HG02763 (cell line): ENCODE measurements around the gene ARID4B.
"Not testable (repeated sequence)": the region's sequence is repeated elsewhere in the genome, so short reads cannot be mapped to it uniquely, and the experiment has no call there.

ENCODE experiments used
- ATAC-seq: cut with Tn5 transposase; IDR thresholded peaks from one replicate; pipeline ENCODE4 v1.9.1; 2021; ENCODE audit warnings: mild to moderate bottlenecking, moderate library complexity; ENCODE audit not compliant: unreplicated experiment

ARID4B gene

DNA sequence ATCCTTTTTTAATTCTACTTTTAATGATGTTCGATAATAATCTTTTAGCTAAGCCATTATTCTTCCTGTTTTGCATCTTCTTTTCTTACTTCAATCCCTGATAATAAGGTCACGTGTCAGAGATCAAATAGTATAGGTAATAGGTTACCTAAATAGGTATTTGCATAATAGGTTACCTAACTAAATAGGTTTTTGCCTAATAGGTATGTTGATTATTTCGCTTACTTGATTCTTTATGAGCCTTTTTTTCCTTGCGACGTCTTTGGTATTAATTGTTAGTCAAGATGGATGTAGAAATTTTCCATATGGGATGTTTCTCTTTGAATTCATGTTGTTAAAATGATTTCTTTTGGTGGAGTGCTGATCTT lies 2.9 kb upstream of the ARID4B start:
- ATAC-seq = no peak

DNA sequence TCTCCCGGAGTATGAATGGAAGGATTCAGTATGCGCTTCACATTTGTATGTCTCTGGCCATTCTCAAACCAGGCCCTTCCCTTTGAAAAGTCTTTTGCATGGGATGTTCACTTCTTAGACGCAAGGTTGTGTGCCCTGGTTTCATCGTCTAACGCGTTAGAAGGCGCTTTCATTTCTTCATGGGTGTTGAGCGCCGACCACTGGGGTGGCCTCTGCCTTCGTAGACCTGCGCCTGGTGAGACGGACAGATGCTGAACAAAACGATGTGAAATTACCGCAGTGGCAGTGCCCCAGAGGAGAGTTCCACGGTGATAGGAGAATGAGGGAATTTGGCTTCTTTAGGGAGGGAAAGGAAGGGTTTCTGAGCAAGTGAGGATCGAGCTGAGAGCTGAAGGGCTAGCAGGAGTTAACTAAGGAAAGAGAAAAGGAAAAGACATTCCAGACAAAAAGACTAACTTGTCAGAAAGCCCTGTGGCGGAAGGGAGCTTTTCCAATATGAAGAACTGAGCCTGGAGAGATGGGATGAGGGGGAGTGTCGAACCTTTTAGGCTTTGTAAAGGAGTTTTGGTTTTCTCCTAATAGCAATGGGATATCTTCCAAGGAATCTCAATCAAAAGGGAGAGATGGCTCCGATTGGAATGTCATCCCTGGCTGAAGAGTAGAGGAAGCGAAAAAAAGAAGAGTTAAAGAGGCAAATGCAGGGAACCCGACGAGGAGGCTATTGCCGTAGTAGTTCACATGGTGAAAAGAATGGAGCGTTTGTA lies 1.3 kb upstream of the ARID4B start:
- no peak for ATAC-seq

DNA sequence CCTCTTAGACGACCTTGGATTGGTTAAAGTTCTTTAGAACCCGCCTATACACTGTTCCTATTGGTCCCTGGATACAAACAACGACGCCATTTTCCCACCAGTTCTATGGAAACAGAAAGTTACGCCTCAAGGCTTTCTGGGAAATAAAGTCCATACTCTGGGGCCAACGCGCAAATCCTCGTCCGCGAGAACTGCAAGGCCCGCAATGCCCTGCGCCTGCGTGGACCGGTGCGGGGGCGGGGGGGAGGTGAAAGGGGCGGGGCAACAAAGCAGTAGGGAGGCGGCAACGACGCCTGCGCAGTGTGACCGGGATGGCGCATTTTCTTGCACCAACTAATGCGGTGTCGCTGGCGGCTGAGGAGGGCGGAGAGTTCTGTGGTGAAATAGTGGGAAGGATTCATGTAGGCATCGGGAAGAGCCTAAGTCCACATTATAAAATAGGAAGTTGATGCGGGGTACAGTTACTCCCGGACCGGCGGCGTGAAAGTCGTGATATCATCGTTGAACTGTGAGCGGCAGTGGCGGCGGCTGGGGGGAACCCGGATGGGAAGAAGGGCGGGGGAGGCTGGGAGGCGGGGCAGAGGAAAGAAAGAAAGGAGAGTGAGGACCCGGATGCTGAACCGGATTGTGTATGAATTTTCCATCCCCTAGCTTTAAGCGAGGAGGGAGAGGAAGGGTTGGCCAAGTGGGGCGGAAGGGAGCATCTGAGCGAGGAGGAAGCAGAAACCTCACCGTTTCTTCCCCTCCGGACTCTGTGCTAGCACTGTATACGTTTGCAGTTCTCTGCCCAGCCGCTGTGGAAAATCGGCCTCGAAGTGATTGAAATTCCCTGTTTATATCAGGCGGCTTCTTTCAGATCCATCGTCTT lies 526 bp upstream of the ARID4B start, which contains the start of gene GGPS1:
GGPS1 (plus strand) TSS at position 300 of the 868 bp plus-strand sequence. CDS start 6,695 bp downstream, outside the sequence.
- peak; percentile 64 for ATAC-seq

DNA sequence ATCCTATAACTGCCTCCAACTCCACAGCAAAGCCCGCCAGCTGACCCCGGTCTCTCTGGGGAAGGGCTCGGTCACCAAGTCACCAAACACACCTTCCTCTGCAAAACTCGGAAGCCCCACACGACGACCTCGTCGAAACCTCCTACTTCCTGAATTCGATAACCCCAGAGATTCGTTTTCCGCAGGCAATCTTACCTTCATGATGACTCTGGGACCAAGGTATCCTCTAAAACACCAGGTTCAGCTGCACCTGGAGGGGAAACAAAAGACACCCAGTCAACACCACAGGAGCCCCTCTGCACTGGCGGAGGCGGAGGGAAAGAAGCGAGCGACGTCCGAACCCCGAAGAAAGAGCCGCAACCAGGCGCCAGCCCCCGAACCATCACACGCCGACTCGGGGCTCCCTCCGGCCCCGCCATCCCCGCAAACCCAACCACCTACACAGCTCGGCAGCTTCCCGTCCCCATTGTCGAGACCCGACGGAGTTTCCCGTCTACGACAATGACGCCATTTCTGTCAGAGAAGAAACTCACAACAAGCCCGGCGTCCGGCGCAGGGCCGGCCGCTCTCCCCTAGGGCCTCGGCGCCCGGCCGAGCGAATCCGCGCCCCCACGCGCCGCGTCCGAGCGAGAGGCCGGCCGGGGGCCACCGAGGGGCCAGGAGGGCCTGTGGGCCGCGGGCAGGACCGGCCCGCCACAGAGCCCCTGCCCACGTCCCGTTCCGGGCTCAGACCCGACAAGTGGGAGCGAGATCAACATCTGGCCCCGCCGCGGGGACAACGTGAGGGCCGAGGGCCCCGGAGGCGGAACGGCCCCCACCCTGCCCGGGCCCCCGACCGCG lies 1.0 kb downstream of the ARID4B start:
- ATAC-seq = no peak

DNA sequence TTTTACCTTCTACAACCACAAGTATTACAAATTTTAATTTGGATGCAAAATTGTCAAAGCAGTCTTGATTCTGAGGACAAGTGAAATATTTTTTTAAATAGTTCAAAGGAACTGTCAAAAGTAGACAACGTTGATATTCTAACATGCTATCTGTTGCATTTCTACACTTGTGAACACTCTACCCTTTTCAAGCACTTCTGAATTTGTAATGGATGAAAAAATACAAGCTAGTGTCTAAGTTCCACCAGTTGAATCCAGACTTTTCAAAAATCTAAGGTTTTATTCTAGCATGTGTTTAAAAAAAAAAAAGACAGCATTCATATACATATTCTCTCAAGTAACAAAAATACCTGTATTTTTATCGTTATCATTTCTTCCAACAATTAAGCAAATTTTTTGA lies 2.1 kb downstream of the ARID4B start:
- ATAC-seq = no peak

DNA sequence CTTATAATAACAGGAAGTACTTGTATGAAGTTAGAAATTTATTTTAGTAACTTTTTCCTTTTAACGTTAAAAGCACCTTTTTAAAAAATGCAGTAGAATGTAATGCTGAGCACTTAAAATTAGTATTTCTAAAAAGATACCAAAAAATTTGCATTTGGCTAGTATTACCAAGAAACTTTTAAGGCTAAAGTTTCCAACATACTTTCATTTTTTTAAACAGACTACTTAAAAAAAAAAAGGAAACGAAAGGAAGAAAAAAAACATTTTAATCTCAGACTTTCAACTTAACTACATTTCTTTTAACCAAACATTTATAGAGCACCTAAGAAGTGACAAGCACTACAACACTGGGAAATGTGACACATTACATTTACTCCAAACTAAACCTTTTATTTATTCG lies 2.8 kb downstream of the ARID4B start:
- ATAC-seq = no peak

DNA sequence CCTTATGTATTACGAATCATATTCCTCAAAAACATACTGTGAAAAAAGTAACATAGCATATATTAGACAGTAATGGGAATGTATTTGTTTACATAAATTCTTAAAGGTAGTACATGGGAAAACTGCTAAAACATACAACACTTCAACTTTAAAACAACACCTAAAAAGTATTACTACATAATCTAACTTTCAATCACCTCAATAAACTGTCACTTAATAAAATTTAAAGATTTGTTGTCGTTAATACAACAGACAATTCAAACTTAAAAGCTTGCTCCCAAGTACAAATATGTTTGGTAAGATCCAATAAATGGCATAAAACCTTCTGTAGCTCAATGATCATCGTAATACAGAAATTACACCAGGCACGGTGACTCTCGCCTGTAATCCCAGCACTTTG lies 3.7 kb downstream of the ARID4B start:
- ATAC-seq = no peak

DNA sequence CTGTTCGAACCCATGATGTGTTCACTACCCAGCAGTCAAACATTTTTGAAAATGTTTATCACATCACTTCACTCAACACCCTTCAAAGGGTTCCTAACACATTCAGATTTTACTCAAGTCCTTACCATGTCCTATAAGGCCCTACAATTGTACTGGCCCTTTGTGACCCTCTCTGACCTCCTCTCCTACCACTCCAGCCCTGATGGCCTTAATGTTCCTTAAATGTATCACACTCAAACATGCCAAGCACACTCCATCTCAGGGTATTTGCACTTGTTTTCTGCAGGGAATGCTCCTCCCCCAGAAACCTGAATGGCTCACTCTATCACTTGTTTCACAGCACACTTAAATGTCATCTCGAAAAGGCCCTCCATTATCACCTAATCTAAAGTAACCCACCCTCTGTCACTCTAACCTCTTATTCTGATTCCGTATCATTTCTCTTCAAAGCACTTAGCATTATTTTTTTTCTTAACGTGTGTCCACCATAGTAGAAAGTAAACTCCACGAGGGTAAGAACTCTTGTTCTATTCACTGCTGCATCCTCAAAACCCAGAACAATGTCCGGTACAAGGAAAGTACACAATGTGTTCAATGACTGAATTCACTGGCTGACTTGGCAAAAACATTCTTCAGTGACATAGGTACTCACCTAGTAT lies 7.3 kb downstream of the ARID4B start:
- ATAC-seq = no peak

DNA sequence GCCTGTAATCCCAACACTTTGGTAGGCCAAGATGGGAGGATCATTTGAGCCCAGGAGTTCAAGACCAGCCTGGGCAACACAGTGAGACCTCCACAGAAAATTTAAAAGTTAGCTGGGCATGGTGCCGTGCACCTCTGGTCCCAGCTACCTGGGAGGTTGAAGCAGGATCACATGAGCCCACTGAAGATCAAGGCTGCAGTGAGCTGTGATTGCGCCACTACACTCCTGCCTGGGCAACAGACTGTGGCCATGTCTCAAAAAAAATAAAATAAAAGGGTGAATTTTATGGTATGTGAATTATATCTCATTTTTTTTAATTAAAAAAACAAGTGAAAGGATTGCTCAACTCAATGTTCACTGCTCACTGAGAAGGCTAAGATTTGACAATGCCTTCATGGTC lies 8.7 kb downstream of the ARID4B start:
- no peak for ATAC-seq

DNA sequence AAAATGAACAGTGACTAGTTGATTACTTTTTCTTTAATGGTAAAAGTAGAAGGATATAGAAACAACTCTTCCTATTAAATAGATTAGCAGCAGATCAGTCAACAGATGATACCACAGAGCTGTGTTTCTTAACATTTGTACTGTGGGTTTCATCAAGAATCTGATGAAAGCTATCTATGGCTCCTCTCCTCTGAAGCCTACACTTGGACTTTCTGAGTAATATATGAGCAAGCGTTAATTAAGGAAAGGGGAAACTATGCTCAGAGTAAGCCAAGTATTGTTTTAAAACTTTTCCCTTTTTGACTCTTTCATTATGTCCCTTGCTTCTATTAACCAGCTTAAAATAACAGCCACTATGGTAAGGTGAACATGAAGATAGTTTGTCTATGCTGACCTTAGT lies 10.8 kb downstream of the ARID4B start:
- no peak for ATAC-seq

DNA sequence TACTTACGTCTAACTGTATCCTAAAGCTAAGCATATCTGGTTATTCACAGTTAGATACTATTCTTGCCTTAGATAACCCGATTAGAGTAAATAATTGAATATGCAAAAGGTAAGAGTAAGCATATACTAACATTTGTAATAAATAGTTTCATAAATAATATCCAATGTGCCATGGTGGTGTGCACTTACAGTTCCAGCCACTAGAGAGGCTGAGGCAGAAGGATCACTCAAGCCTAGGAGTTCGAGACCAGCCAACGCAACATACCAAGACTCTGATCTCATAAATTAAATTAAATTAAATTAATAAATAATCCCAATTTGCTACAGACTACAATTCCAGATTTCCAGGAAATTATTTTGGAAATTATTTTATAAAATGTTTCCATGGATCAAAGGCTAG lies 12.2 kb downstream of the ARID4B start:
- ATAC-seq = no peak

DNA sequence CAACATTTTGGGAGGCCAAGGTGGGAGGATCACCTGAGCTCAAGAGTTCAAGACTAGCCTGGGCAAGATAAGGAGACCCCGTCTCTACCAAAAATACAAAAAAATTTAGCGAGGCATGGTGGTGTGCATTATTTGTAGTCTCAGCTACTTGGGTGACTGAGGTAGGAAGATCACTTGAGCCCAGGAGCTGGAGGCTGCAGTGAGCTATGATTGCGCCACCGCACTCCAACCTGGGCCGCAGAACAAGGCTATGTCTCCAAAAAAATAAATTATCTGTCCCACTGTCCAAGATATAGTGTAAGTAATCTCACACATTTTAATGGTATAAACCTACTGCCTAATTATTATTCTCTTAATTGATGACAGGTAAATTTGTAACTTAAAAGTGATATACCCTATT lies 12.8 kb downstream of the ARID4B start:
- no peak for ATAC-seq

DNA sequence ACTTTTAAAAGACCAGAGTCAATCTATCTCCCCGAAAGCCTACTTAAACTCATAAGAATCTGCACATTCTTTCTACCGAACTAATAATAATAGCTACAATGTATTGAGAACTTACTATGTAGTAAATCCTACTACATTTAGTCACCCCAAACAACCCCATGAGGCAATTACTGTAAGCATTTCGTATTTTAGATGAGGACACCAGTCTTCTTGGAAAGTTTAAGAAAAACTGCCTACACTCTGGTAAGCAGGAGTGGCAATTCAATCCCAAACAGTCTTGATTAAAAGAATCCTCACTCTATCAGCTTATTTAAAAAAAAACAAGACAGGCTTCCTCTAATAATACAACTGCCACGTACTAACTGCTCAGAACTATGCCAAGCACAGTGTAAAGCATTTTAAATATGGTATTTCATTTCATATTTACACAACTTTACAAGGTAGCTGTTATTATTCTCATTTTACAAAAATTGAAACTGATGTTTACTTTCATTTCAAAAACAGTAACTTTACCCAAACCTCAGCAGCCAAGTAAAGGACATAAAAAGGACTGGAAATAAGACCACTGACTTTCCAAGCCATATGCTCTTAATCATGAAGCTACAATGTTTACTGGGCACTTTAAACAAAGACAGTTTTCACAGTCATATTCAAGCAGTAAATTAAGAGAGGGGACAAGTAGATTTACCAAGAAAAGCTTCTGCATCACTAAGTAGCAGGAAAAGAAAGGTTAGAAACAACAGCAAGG lies 13.9 kb downstream of the ARID4B start:
- no peak for ATAC-seq

DNA sequence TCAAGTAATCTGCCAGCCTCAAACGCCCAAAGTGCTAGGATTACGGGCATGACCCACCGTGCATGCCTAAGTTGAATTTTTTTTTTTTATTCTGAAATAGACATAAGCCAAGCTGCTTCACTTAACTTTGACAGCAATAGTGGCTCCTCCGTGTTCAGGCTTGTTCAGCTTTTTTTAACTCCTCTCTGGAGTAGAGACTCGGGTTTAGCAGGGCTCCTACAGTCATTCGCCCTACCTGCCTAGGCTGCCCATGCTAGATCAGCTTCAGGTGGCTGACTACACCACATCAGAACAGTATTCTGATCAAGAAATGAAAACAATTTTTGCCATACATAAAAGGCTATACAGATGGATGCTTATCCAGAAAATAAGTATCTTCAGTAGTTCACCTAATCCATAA lies 14.7 kb downstream of the ARID4B start:
- ATAC-seq = no peak

DNA sequence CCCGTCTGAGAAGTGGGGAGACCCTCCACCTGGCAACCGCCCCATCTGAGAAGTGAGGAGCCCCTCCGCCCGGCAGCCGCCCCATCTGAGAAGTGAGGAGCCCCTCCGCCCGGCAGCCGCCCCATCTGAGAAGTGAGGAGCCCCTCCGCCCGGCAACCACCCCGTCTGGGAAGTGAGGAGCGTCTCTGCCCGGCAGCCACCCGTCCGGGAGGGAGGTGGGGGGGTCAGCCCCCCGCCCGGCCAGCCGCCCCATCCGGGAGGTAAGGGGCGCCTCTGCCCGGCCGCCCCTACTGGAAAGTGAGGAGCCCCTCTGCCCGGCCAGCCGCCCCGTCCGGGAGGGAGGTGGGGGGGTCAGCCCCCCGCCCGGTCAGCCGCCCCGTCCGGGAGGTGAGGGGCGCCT lies 18.8 kb downstream of the ARID4B start:
- ATAC-seq = not testable (repeated sequence)

DNA sequence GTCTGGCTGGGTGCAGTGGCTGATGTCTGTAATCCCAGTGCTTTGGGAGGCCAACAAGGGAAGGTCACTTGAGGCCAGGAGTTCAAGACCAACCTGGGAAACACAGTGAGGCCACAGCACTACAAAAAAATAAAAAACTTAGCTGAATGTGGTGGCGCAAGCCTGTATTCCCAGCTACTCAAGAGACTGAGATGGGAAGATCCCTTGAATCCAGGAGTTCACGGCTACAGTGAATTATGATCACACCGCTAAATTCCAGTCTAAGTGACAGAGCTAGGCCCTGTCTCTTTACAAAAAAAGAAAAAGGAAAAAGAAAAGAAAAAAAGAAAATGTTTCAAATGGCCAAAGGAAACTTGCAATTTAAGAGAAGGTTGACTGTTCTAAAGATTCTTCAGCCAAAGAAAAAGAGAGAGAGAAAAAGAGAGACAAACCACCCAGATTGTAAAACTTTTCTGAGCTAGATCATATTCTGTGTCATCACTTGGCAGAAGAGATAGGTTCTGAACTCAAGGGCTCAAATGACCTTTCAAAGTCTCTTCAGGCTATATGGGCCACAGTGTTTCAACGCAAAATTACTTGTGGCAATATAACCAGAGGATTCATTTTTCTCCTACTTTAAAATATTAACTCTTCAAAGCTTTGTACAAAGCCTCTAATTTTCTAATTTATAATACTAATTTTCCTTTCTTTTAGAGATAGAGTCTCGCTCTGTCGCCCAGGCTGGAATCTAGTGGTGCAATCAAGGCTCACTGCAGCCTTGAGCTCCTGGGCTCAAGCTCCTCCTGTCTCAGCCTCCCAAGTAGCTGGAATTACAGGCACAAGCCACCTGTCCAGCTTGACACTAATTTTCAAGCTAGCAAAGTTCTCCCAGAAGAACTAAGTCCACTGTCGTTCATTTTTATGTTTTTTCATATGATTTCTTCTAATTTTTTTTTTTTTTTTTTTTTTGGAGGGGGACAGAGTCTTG lies 20.5 kb downstream of the ARID4B start:
- ATAC-seq = no peak

DNA sequence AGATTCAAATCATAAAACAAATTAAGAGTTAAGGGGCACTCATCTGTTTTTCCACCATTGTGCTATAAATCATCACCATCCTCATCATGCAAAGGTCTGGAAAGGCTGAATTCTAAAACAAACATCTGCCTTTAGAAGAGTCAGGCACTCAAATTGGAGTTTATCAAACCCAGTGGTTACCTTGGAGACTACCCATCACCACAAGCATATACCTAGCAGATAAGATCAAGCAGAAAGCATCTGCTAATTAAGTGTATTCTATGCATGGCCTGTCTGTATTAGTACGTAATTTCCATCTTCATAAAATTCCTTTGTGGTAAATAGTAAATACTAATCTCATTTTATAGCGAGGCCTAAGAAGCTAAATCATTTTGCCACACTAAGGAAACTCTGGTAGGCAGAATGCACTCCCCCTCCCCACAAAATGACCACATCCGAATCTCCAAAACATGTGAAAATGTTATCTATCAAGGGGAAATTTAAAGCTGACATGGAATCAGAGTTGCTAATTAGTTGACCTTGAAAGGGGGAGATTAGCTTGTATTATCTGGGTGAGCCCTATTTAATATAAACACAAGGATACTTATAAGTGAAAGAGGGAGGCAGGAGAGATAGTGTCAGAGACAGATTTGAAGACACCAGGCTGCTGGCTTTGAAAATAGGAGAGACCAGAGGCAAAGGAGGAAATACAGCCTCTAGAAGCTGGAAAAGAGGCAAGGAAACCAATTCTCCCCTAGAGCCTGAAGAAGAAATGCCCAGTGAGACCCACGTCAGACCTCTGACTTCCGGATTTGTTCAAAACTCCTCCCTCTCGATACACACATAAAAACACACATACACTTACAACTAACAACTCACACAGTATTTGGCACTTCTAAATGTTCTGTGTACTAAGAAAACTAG lies 23.2 kb downstream of the ARID4B start:
- ATAC-seq = no peak

DNA sequence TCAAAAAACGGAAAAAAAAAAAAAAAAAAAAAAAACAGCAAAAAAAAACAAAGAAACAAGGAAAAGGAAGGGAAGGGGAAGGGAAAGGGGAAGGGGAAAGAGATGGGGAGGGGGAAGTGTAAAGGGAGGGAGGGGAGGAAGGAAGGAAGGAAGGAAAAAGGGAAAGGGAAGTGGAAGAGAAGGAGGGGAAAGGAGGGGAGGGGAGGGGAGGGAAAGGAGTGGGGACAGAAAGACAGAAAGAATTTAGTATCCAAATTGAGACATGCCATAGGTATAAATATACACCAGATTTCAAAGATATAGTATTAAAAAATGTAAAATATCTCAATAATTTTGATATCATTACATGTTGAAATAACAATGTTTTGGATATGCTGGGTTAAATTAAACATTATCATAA lies 25.8 kb downstream of the ARID4B start:
- no peak for ATAC-seq
